HepG2 (cell line): Measurements from ENCODE around the gene MYCBP2. TPM values are rescaled to one million over a fixed set of nuclear protein-coding genes. Genes with fewer than 3 reads are reported as not detected.

Source experiments
- ATAC-seq: fragments of 200-7000 bp; cut with Tn5 transposase; 3 replicates; pipeline ENCODE4 v1.9.1; 2020; ENCODE audit warnings: mild to moderate bottlenecking, moderate library complexity
- BruUV-seq: library from RNA; stranded (reverse); fragments of 400-500 nt; replicated peaks from 2 replicates; lab custom pipeline; 2021; lab: Mats Ljungman, UMichigan
- CTCF ChIA-PET: fragments of 300-600 bp; formaldehyde crosslinking; extraction: SDS; loops from one replicate; lab custom pipeline; 2021; ENCODE audit warnings: low total read pairs, inconsistent platforms, low intra/inter-chr PET ratio; lab: Yijun Ruan, JAX
- POLR2A ChIA-PET: fragments of 350-600 bp; sonication (Branson Sonifier 250); formaldehyde crosslinking; loops from one replicate; lab custom pipeline; 2020; ENCODE audit warnings: antibody characterized with exemption, inconsistent platforms; lab: Yijun Ruan, JAX
- DNase-seq: peaks from one replicate; pipeline ENCODE4 v3.0.0-alpha.2; 2015; ENCODE audit warnings: low spot score
- FAIRE-seq: peaks from 3 replicates; lab custom pipeline; 2011; peaks lifted over from hg19 to GRCh38; lab: Jason Lieb, UNC
- H2AFZ ChIP-seq: one replicate; pipeline ENCODE4 v1.6.1; 2011; ENCODE audit warnings: low read length, inconsistent platforms
- H3K27ac ChIP-seq: fragments of 300-600 bp; 3 replicates; pipeline ENCODE4 v1.8.0; 2011; ENCODE audit warnings: mixed run types, mild to moderate bottlenecking, mixed read lengths, low read length, inconsistent platforms; ENCODE audit not compliant: insufficient read depth; ENCODE audit errors: extremely low read length
- H3K27me3 ChIP-seq, 2 experiments: fragments of 200-600 bp in 1 of 2; 2 replicates in 1 of 2; 3 replicates in 1 of 2; pipeline versions ENCODE4 v1.6.0 to v1.8.0; 2011; ENCODE audit warnings: low read length in 2 of 2, mild to moderate bottlenecking in 2 of 2, moderate library complexity in 2 of 2, inconsistent platforms in 1 of 2; ENCODE audit not compliant: insufficient read depth in 2 of 2, control insufficient read depth in 1 of 2
- H3K36me3 ChIP-seq, 2 experiments: fragments of 200-600 bp in 1 of 2; replicated peaks in 1 of 2; 2 replicates in 1 of 2; 3 replicates in 1 of 2; pipeline versions ENCODE4 v1.5.1 to v1.8.0; 2011; ENCODE audit warnings: low read length in 2 of 2, inconsistent platforms in 1 of 2; ENCODE audit not compliant: insufficient read depth in 2 of 2, control insufficient read depth in 1 of 2
- H3K4me1 ChIP-seq: 2 replicates; pipeline ENCODE4 v1.5.1; 2012; ENCODE audit warnings: low read length, inconsistent platforms; ENCODE audit not compliant: insufficient read depth
- H3K4me2 ChIP-seq: 2 replicates; pipeline ENCODE4 v1.6.0; 2011; ENCODE audit warnings: low read depth, low read length, inconsistent platforms
- H3K4me3 ChIP-seq, 3 experiments: fragments of 200-600 bp in 1 of 3; sonication (generic), shearing (Covaris generic) in 1 of 3; replicated peaks in 1 of 3; 2 replicates each; pipeline ENCODE4 v1.5.1; 2011 to 2016; ENCODE audit warnings: low read length in 3 of 3, inconsistent platforms in 2 of 3, low read depth in 2 of 3, mild to moderate bottlenecking in 2 of 3, control low read depth in 1 of 3, mixed read lengths in 1 of 3; ENCODE audit not compliant: insufficient read depth in 1 of 3
- H3K79me2 ChIP-seq: one replicate; pipeline ENCODE4 v1.6.1; 2011; ENCODE audit warnings: low read length, inconsistent platforms; ENCODE audit not compliant: insufficient read depth
- H3K9ac ChIP-seq: 2 replicates; pipeline ENCODE4 v1.6.0; 2011; ENCODE audit warnings: mild to moderate bottlenecking, low read depth, low read length, inconsistent platforms; ENCODE audit not compliant: insufficient read depth
- H3K9me3 ChIP-seq: 2 replicates; pipeline ENCODE4 v1.5.1; 2012; ENCODE audit warnings: mild to moderate bottlenecking, low read length
- H4K20me1 ChIP-seq: 2 replicates; pipeline ENCODE4 v1.6.0; 2011; ENCODE audit warnings: inconsistent platforms, mild to moderate bottlenecking, low read length, moderate library complexity; ENCODE audit not compliant: insufficient read depth
- CREB1 ChIP-seq, 2 experiments: fragments of 450-650 bp in 1 of 2; IDR thresholded peaks; 2 replicates each; pipeline ENCODE4 v1.6.1; 2016 to 2017; ENCODE audit warnings: control low read depth in 1 of 2, mild to moderate bottlenecking in 1 of 2, missing compliant biosample characterization in 1 of 2, missing genetic modification characterization in 1 of 2
- E2F5 ChIP-seq: sonication (generic); formaldehyde crosslinking; conservative IDR thresholded peaks from 2 replicates; pipeline ENCODE4 v1.4.0; 2020; ENCODE audit warnings: missing genetic modification reagents
- HMGXB4 ChIP-seq, 2 experiments: sonication (generic) in 1 of 2; formaldehyde crosslinking in 1 of 2; IDR thresholded peaks; 2 replicates each; pipeline versions ENCODE4 v1.4.0 to v1.6.1; 2018 to 2020; ENCODE audit warnings: missing genetic modification reagents in 2 of 2, borderline replicate concordance in 1 of 2, low read depth in 1 of 2, mild to moderate bottlenecking in 1 of 2, missing biosample characterization in 1 of 2
- HNF4A ChIP-seq: sonication (generic); formaldehyde crosslinking; IDR thresholded peaks from 2 replicates; pipeline ENCODE4 v1.4.0; 2020; ENCODE audit warnings: missing genetic modification reagents
- KAT7 ChIP-seq: IDR thresholded peaks from 2 replicates; pipeline ENCODE4 v1.6.1; 2018; ENCODE audit warnings: borderline replicate concordance, missing compliant biosample characterization
- MED13 ChIP-seq: sonication (generic); formaldehyde crosslinking; IDR thresholded peaks from 2 replicates; pipeline ENCODE4 v1.5.0; 2020; ENCODE audit warnings: missing genetic modification reagents
- PAF1 ChIP-seq: IDR thresholded peaks from 2 replicates; pipeline ENCODE4 v1.6.1; 2016; ENCODE audit warnings: missing genetic modification reagents, missing compliant biosample characterization
- POLR2A ChIP-seq, 2 experiments: IDR thresholded peaks; 2 replicates each; pipeline ENCODE4 v1.6.1; 2011; ENCODE audit warnings: low read depth in 2 of 2, low read length in 2 of 2, mild to moderate bottlenecking in 1 of 2, moderate library complexity in 1 of 2; ENCODE audit not compliant: insufficient read depth in 1 of 2
- ZFP90 ChIP-seq: sonication (generic); formaldehyde crosslinking; IDR thresholded peaks from 2 replicates; pipeline ENCODE4 v1.8.0; 2022; ENCODE audit warnings: missing genetic modification reagents, mild to moderate bottlenecking, inconsistent platforms, borderline replicate concordance
- ZNF234 ChIP-seq: sonication (generic); formaldehyde crosslinking; conservative IDR thresholded peaks from 2 replicates; pipeline ENCODE4 v1.5.1; 2020; ENCODE audit warnings: mild to moderate bottlenecking, missing genetic modification reagents
- ZNF337 ChIP-seq: sonication (generic); formaldehyde crosslinking; IDR thresholded peaks from 2 replicates; pipeline ENCODE4 v1.5.1; 2020; ENCODE audit warnings: missing genetic modification reagents, low read depth, mild to moderate bottlenecking, borderline replicate concordance
- ZNF34 ChIP-seq: sonication (generic); formaldehyde crosslinking; IDR thresholded peaks from 2 replicates; pipeline ENCODE4 v1.4.0; 2020; ENCODE audit warnings: mild to moderate bottlenecking, missing genetic modification reagents, borderline replicate concordance
- ZNF354B ChIP-seq: sonication (generic); formaldehyde crosslinking; IDR thresholded peaks from 2 replicates; pipeline ENCODE4 v1.8.0; 2022; ENCODE audit warnings: mild to moderate bottlenecking, missing genetic modification reagents
- ZNF367 ChIP-seq: sonication (generic); formaldehyde crosslinking; IDR thresholded peaks from 2 replicates; pipeline ENCODE4 v1.4.0; 2020; ENCODE audit warnings: missing genetic modification reagents, borderline replicate concordance
- ZNF749 ChIP-seq: sonication (generic); formaldehyde crosslinking; IDR thresholded peaks from 2 replicates; pipeline ENCODE4 v1.8.0; 2022; ENCODE audit warnings: mild to moderate bottlenecking, missing genetic modification reagents, moderate library complexity, borderline replicate concordance
- ZNF792 ChIP-seq: IDR thresholded peaks from 2 replicates; pipeline ENCODE4 v1.6.1; 2016
- WGBS: methylation state at CpG from one replicate; pipeline ENCODE4 v1.1.6; 2017; ENCODE audit warnings: low lambda C conversion rate; 5-methylcytosine and 5-hydroxymethylcytosine counted together
- in situ Hi-C: cut with HindIII; loops from 2 replicates; pipeline ENCODE4 v1.10.0; 2017; ENCODE audit warnings: low pct_unique_long_range_greater_than_20kb; ENCODE audit not compliant: extremely low pct_ligation_motif_present
- intact Hi-C: fragments of 100-400 bp; cut with micrococcal nuclease; formaldehyde crosslinking; loops from one replicate; pipeline ENCODE4 v1.10.0; 2022; ENCODE audit not compliant: unreplicated experiment
- polyA plus RNA-seq, 8 experiments: library from polyadenylated mRNA; depleted of rRNA in 3 of 8; stranded (reverse) in 7 of 8; unstranded in 1 of 8; fragments of >200 nt; fragmentation: Illumina TruSeq in 4 of 8; extraction: Trizol in 4 of 8; gene quantifications; 2 replicates each; pipeline versions ENCODE4 v1.2.1 to v1.2.3, GENCODE V29; 2011 to 2016; ENCODE audit warnings: low read depth in 4 of 8, missing spikeins in 1 of 8, mixed read lengths in 1 of 8; ENCODE audit not compliant: insufficient read depth in 1 of 8
- total RNA-seq, 5 experiments: library from RNA; depleted of rRNA; stranded (reverse); fragments of >200 nt; fragmentation: Illumina TruSeq; extraction: Trizol; gene quantifications; 2 replicates each; pipeline ENCODE4 v1.2.3, GENCODE V29; 2016; ENCODE audit warnings: low read depth in 1 of 5
- TF ChIP-seq, protein P1 (sequence below): sonication (generic); formaldehyde crosslinking; IDR thresholded peaks from 2 replicates; pipeline ENCODE4 v1.4.0; 2020; ENCODE audit warnings: missing genetic modification reagents

MYCBP2 gene
- total and polyA plus RNA-seq, 2 of the 13 experiments (the other 11 are each of a cell fraction or from before 2014, with no cell fraction given), result 16.3 to 35.3 TPM

DNA sequence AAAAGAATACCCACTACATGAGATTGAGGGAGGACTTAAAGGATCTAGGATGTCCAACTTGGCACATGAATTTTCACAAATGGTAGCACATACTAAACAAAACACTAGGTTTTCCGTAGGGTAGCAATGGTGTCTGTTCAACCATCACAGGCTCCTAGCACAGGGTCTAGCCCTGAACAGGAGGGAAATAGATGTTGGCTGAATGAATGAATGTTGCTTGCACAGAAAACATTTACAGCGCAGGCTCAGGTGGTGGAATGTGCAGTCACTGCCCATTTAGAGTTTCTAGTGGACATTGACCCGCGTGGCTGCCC, 1.9 kb upstream of the MYCBP2 start:
- peak overlapping the region; percentile 37 for H3K9ac ChIP-seq
- POLR2A ChIA-PET, result no interaction called here
- intact Hi-C loops (loop anchor here (2.0 to 10.0 kb wide), 3 partner anchors 150 to 369 kb away; partner anchors contain the start of genes FBXL3 and SLAIN1), in situ Hi-C loops (no loop called here)
- peaks cover 8% of the 10 kb centered on the region for H4K20me1 ChIP-seq
- peak overlapping the region; percentile 88 for H3K4me2 ChIP-seq
- H3K4me1 ChIP-seq, result peaks cover 39% of the 10 kb centered on the region
- no peaks in the 10 kb centered on the region for H3K36me3 ChIP-seq
- peak; percentile 46 for ATAC-seq
- peak overlapping the region; percentile 62 to 78 (median 76) for H3K4me3 ChIP-seq
- peaks cover 26% of the 10 kb centered on the region for H3K79me2 ChIP-seq
- peak overlapping the region; percentile 56 for H3K27ac ChIP-seq
- BruUV-seq, result no TSS peak
- FAIRE-seq, result no peak
- DNase-seq, result no peak
- H3K27me3 ChIP-seq, result peaks cover 0 to 3% of the 10 kb centered on the region in 2 experiments; a peak in 1 of 5 replicates
- H2AFZ ChIP-seq, result peak overlapping the region; percentile 91
- CTCF ChIA-PET, result no interaction called here
- WGBS, result 0% methylated on average over 2 of the region's 4 CpGs
- no peaks in the 10 kb centered on the region for H3K9me3 ChIP-seq
- TF ChIP-seq HNF4A (CRISPR knock-in tag) (peak; percentile 36; the same call in 1 of the 2 replicates), ZNF367 (CRISPR knock-in tag) (no peak), ZNF337 (CRISPR knock-in tag) (no peak), KAT7 (CRISPR knock-in tag) (0 out of 2 replicates have a peak, but pooled peaks have one; percentile 6), ZFP90 (CRISPR knock-in tag) (0 out of 2 replicates have a peak, but pooled peaks have one; percentile 65), POLR2A (IDR thresholded peaks at IDR 0.05; ENCODE audit: insufficient read depth in 1 of 2, low read depth in 2 of 2, low read length in 2 of 2) (no peak), ZNF234 (CRISPR knock-in tag) (no peak), PAF1 (CRISPR knock-in tag) (no peak), ZNF354B (0 out of 2 replicates have a peak, but pooled peaks have one; percentile 39), ZNF749 (CRISPR knock-in tag) (0 out of 2 replicates have a peak, but pooled peaks have one; percentile 0), HMGXB4 (CRISPR knock-in tag; IDR thresholded peaks at IDR 0.05; ENCODE audit: borderline replicate concordance in 1 of 2, low read depth in 1 of 2) (no peak), MED13 (CRISPR knock-in tag) (0 out of 2 replicates have a peak, but pooled peaks have one; percentile 29), E2F5 (CRISPR knock-in tag) (no peak), CREB1 (IDR thresholded peaks at IDR 0.05) (no peak), CREB1 (CRISPR knock-in tag; IDR thresholded peaks at IDR 0.05) (no peak), ZNF792 (no peak), ZNF34 (no peak)
- TF ChIP-seq, protein P1, sequence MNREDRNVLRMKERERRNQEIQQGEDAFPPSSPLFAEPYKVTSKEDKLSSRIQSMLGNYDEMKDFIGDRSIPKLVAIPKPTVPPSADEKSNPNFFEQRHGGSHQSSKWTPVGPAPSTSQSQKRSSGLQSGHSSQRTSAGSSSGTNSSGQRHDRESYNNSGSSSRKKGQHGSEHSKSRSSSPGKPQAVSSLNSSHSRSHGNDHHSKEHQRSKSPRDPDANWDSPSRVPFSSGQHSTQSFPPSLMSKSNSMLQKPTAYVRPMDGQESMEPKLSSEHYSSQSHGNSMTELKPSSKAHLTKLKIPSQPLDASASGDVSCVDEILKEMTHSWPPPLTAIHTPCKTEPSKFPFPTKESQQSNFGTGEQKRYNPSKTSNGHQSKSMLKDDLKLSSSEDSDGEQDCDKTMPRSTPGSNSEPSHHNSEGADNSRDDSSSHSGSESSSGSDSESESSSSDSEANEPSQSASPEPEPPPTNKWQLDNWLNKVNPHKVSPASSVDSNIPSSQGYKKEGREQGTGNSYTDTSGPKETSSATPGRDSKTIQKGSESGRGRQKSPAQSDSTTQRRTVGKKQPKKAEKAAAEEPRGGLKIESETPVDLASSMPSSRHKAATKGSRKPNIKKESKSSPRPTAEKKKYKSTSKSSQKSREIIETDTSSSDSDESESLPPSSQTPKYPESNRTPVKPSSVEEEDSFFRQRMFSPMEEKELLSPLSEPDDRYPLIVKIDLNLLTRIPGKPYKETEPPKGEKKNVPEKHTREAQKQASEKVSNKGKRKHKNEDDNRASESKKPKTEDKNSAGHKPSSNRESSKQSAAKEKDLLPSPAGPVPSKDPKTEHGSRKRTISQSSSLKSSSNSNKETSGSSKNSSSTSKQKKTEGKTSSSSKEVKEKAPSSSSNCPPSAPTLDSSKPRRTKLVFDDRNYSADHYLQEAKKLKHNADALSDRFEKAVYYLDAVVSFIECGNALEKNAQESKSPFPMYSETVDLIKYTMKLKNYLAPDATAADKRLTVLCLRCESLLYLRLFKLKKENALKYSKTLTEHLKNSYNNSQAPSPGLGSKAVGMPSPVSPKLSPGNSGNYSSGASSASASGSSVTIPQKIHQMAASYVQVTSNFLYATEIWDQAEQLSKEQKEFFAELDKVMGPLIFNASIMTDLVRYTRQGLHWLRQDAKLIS (CRISPR knock-in tag), result no peak
